Left lung (tissue), 10 donors: ENCODE data around the gene PDE8B. TPM values are rescaled to one million over a fixed set of nuclear protein-coding genes. Genes with fewer than 3 reads are reported as not detected.

ENCODE experiments used
- ATAC-seq: fragments of 200-7000 bp; cut with Tn5 transposase; one replicate; pipeline ENCODE4 v1.9.1; 2020; ENCODE audit warnings: moderate library complexity
- DNase-seq, 4 donors: peaks; one replicate each; pipeline ENCODE4 v3.0.0-alpha.2; 2013 to 2020
- H3K27ac ChIP-seq, 2 donors: fragments of 200-600 bp; sonication (generic) in 1 of 2; one replicate each; pipeline versions ENCODE4 v1.5.0 to v1.8.0; 2020 to 2021
- H3K27me3 ChIP-seq, 2 donors: fragments of 200-600 bp; sonication (generic) in 1 of 2; one replicate each; pipeline versions ENCODE4 v1.5.0 to v1.8.0; 2020 to 2021
- H3K36me3 ChIP-seq, 2 donors: fragments of 200-600 bp; sonication (generic) in 1 of 2; one replicate each; pipeline versions ENCODE4 v1.5.0 to v1.8.0; 2020 to 2021
- H3K4me1 ChIP-seq, 2 donors: fragments of 200-600 bp; one replicate each; pipeline ENCODE4 v1.8.0; 2021
- H3K4me3 ChIP-seq, 2 donors: fragments of 200-600 bp; sonication (generic) in 1 of 2; one replicate each; pipeline versions ENCODE4 v1.5.0 to v1.8.0; 2020 to 2021; ENCODE audit warnings: mild to moderate bottlenecking in 1 of 2
- H3K9me3 ChIP-seq, 2 donors: fragments of 200-600 bp; sonication (generic) in 1 of 2; one replicate each; pipeline versions ENCODE4 v1.5.0 to v1.8.0; 2020 to 2021
- intact Hi-C, 2 donors: fragments of 100-400 bp; cut with DNase I; formaldehyde crosslinking; loops; one replicate each; pipeline versions ENCODE4 v1.11.2 to v1.14.2; 2022
- polyA plus RNA-seq, 6 donors: library from polyadenylated mRNA; unstranded; fragments of 120-200 nt; gene quantifications; one replicate each; pipeline ENCODE4 v1.2.1, GENCODE V29; 2013; ENCODE audit not compliant: insufficient read length in 6 of 6
- total RNA-seq, 2 donors: library from RNA; stranded (reverse); fragmentation: NEBNext Ultra II Directional; extraction: Animal tissue kit (Norgen Biotek cat#: 25700); gene quantifications; one replicate each; pipeline ENCODE4 v1.2.1, GENCODE V29; 2021
- TF ChIP-seq, protein P1 (sequence below), 2 donors: fragments of 200-600 bp; sonication (generic) in 1 of 2; IDR thresholded peaks; one replicate each; pipeline versions ENCODE4 v1.5.0 to v1.8.0; 2021; ENCODE audit warnings: antibody characterized with exemption in 2 of 2
- donor health status: DM: no; HTN: yes; CAD: no.
- donor health status: DM: no; HTN: no; CAD: no.

Gene PDE8B
- total and polyA plus RNA-seq, 8 donors = 3.3 to 8.7 (median 6.5) TPM

DNA sequence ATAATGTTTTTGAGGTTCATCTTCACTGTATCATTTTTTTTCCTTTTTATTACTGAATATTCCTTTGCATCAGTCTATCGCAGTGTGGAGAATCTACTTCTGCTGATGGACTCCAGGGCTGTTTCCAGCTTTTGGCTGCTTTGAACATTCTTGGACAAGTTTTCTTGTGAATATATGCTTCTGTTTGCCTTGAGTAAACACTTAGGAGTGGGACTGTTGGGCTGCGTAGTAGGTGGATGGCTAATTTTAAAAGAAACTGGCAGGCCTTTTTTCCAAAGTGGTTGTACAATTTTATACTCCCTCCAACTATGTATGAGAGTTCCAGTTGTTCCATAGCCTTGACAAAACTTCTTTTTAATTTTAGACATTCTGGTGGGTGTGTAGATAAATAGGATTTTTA, 179.3 kb downstream of the PDE8B start:
- ATAC-seq = peak; percentile 92

DNA sequence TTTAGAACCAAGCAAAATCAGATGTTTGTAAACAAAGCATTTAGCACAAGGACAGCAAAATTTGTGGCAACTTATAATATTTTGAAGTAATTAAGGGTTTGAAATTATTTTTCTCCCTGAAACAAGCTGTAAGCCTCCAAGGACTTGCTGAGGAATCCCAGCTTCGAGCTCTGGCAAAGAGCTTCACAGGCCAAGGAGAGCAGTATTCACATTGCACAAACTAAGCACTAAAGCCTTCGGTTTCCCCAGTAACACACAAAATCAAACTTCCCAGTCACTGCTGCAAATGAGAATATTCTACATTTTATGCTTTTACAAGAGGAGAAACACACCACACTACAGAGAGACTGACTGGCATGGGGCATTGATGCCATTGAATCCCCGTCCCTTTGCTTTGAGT, 179.7 kb downstream of the PDE8B start:
- H3K9me3 ChIP-seq = no peaks in the 10 kb centered on the region
- no peaks in the 10 kb centered on the region for H3K36me3 ChIP-seq
- H3K27me3 ChIP-seq = no peaks in the 10 kb centered on the region
- no peak overlapping the region for H3K27ac ChIP-seq
- no peak overlapping the region for H3K4me3 ChIP-seq
- H3K4me1 ChIP-seq = no peaks in the 10 kb centered on the region
- TF ChIP-seq, protein P1, sequence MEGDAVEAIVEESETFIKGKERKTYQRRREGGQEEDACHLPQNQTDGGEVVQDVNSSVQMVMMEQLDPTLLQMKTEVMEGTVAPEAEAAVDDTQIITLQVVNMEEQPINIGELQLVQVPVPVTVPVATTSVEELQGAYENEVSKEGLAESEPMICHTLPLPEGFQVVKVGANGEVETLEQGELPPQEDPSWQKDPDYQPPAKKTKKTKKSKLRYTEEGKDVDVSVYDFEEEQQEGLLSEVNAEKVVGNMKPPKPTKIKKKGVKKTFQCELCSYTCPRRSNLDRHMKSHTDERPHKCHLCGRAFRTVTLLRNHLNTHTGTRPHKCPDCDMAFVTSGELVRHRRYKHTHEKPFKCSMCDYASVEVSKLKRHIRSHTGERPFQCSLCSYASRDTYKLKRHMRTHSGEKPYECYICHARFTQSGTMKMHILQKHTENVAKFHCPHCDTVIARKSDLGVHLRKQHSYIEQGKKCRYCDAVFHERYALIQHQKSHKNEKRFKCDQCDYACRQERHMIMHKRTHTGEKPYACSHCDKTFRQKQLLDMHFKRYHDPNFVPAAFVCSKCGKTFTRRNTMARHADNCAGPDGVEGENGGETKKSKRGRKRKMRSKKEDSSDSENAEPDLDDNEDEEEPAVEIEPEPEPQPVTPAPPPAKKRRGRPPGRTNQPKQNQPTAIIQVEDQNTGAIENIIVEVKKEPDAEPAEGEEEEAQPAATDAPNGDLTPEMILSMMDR (IDR thresholded peaks at IDR 0.05) = no peak
- intact Hi-C loops = no loop called here
- ATAC-seq (peak; percentile 18), DNase-seq (no peak)

More for the DNA sequence above, 179.3 kb downstream of the PDE8B start:
- H3K4me3 ChIP-seq = no peak overlapping the region
- H3K4me1 ChIP-seq = no peaks in the 10 kb centered on the region
- DNase-seq = no peak
- intact Hi-C loops = no loop called here
- H3K9me3 ChIP-seq = no peaks in the 10 kb centered on the region
- no peak overlapping the region for H3K27ac ChIP-seq
- no peaks in the 10 kb centered on the region for H3K36me3 ChIP-seq
- TF ChIP-seq, protein P1 (IDR thresholded peaks at IDR 0.05) = no peak
- H3K27me3 ChIP-seq = no peaks in the 10 kb centered on the region

DNA sequence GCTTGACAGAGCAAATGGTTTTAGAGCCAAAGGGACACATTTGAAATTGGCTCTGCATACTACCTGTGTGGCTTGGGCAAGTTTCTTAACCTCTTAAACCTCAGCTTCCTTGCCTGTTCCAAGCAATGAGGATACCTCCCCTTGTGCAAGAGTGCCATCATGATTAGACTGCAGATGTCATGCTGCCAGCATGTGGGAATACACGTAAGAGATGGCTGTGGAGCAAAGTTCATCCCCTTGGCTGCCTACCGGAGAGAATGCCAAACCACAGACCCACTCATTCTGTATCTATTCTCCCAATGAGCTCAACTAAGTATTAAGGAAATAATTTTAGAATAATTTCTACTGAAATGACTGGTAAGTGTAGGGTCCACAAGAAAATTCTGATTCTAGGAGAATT, 180.3 kb downstream of the PDE8B start:
- H3K4me3 ChIP-seq = no peak overlapping the region
- H3K27ac ChIP-seq = no peak overlapping the region
- no peaks in the 10 kb centered on the region for H3K4me1 ChIP-seq
- H3K9me3 ChIP-seq = no peaks in the 10 kb centered on the region
- ATAC-seq = no peak
- no peaks in the 10 kb centered on the region for H3K27me3 ChIP-seq
- TF ChIP-seq, protein P1 (IDR thresholded peaks at IDR 0.05) = no peak
- no peak for DNase-seq
- no peaks in the 10 kb centered on the region for H3K36me3 ChIP-seq
- intact Hi-C loops = no loop called here

DNA sequence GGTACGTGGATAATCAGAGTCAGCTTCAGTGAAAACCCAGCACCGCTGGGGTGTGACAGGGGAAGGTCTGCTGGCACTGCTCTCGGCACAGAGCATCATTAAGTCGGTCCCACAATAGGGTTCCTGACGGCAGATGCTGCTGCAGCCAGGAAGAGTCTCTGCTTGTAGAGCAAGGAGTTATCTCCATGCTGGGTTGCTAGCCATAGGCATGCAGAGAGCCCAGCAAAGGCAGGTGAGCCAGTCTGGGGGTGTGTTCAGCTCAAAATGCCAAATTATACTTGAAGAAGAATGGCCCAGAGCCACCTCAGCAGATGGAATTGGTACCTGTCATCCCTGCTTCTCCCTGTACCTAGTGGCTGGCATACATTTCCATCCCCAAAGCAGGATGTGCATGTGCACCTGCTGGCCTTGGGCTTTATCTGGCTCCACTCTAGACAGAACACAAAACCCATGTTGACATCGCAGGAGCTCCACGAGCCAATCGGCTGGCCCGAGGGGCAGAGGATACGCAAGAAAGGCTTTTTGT, 180.8 kb downstream of the PDE8B start:
- ATAC-seq (no peak), DNase-seq (no peak)
- H3K9me3 ChIP-seq = no peaks in the 10 kb centered on the region
- TF ChIP-seq, protein P1 (IDR thresholded peaks at IDR 0.05) = no peak
- intact Hi-C loops = no loop called here
- H3K4me3 ChIP-seq = no peak overlapping the region
- no peak overlapping the region for H3K27ac ChIP-seq
- H3K27me3 ChIP-seq = no peaks in the 10 kb centered on the region
- H3K36me3 ChIP-seq = no peaks in the 10 kb centered on the region
- H3K4me1 ChIP-seq = no peaks in the 10 kb centered on the region

DNA sequence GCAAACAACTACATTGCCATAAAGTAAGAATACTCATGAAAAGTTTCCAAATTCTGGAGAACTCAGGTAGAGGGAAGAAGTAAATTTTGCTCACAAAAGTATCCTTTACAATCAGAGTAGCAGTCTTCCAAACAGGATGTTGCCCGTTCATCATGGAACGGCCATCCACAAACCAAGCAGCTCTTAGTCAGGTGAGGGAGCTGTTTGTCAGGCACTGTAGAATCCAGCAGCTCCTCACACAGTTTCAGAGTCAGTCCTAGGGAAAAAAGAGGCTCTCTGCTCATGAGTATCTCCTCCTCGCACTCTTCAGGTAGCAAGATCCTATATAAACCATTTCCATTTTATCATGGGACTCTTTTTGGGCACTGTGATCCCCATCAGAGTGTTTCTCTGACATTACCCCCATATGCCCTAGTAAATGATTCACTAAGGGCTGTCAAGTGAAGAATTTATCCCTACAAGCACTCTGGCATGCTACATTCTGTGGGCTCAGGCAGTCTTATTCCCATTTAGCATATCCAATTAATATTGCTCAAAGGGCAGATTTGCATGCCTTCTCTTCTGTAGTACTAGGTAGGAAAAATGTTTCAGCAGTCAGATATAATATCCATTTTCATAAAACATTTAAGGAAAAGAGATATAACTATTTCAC, 183.7 kb downstream of the PDE8B start:
- no peaks in the 10 kb centered on the region for H3K27me3 ChIP-seq
- no peak for ATAC-seq
- no peak overlapping the region for H3K27ac ChIP-seq
- TF ChIP-seq, protein P1 (IDR thresholded peaks at IDR 0.05) = no peak
- no peak overlapping the region for H3K4me3 ChIP-seq
- DNase-seq = no peak
- H3K36me3 ChIP-seq = no peaks in the 10 kb centered on the region
- no peaks in the 10 kb centered on the region for H3K9me3 ChIP-seq
- H3K4me1 ChIP-seq = no peaks in the 10 kb centered on the region
- intact Hi-C loops = no loop called here
